Liver (tissue), 3 donors: ENCODE results near the gene PIMREG.

Experiments
- EGR1 ChIP-seq, 2 donors: IDR thresholded peaks; 2 replicates each; pipeline ENCODE4 v1.6.1; 2016 to 2018; ENCODE audit warnings: antibody characterized with exemption in 2 of 2, low read depth in 2 of 2
- GABPA ChIP-seq, 2 donors: IDR thresholded peaks in 1 of 2; conservative IDR thresholded peaks in 1 of 2; 2 replicates each; pipeline ENCODE4 v1.6.1; 2016; ENCODE audit warnings: antibody characterized with exemption in 2 of 2, mild to moderate bottlenecking in 1 of 2, moderate library complexity in 1 of 2
- HNF4A ChIP-seq, 2 donors: conservative IDR thresholded peaks; 2 replicates each; pipeline ENCODE4 v1.6.1; 2016; ENCODE audit warnings: antibody characterized with exemption in 2 of 2, mild to moderate bottlenecking in 2 of 2
- MAX ChIP-seq: IDR thresholded peaks from 2 replicates; pipeline ENCODE4 v1.6.1; 2016; ENCODE audit warnings: antibody characterized with exemption
- RAD21 ChIP-seq, 2 donors: IDR thresholded peaks; 2 replicates each; pipeline ENCODE4 v1.6.1; 2016; ENCODE audit warnings: antibody characterized with exemption in 2 of 2, mild to moderate bottlenecking in 2 of 2
- REST ChIP-seq: IDR thresholded peaks from 2 replicates; pipeline ENCODE4 v1.6.1; 2016; ENCODE audit warnings: antibody characterized with exemption, mild to moderate bottlenecking
- RXRA ChIP-seq, 2 donors: IDR thresholded peaks; 2 replicates each; pipeline ENCODE4 v1.6.1; 2017 to 2018; ENCODE audit warnings: antibody characterized with exemption in 2 of 2, mild to moderate bottlenecking in 1 of 2
- SP1 ChIP-seq: IDR thresholded peaks from 2 replicates; pipeline ENCODE4 v1.6.1; 2018; ENCODE audit warnings: antibody characterized with exemption, mild to moderate bottlenecking
- TAF1 ChIP-seq: conservative IDR thresholded peaks from 2 replicates; pipeline ENCODE4 v1.6.1; 2016; ENCODE audit warnings: antibody characterized with exemption, mild to moderate bottlenecking
- YY1 ChIP-seq: IDR thresholded peaks from 2 replicates; pipeline ENCODE4 v1.6.1; 2016; ENCODE audit warnings: antibody characterized with exemption, mild to moderate bottlenecking
- TF ChIP-seq, protein P1 (sequence below): IDR thresholded peaks from 2 replicates; pipeline ENCODE4 v1.6.1; 2016; ENCODE audit warnings: antibody characterized with exemption
- TF ChIP-seq, protein P2 (sequence below): fragments of 150-350 bp; IDR thresholded peaks from 2 replicates; pipeline ENCODE4 v1.5.1; 2017; ENCODE audit warnings: improper control_type of control experiment, low read depth, low read length; ENCODE audit not compliant: missing input control
- TF ChIP-seq, protein P3 (sequence below): IDR thresholded peaks from 2 replicates; pipeline ENCODE4 v1.6.1; 2016; ENCODE audit warnings: antibody characterized with exemption
- donor health status: healthy.
- donor health status: healthy.

DNA sequence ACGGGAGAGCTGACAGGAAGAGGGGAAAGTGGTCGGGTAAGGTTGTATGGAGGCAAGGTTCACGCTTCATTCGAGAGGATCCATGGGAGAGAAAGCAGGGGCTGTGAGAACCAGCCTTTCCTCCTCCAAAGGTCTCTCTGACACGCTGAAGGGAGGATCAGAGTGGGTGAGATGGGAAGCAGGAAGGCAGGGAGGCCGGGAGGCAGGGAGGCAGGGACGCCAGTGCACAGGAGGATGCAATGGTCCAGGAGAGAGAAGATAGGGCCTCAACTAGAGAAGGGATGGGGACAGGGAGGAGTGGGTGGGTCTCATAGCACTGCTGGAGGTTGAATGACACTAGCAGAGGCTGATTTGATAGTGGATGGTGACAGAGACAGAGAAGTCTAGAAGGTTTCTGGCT is 54.1 kb downstream of the PIMREG start:
- TF ChIP-seq, protein P1, sequence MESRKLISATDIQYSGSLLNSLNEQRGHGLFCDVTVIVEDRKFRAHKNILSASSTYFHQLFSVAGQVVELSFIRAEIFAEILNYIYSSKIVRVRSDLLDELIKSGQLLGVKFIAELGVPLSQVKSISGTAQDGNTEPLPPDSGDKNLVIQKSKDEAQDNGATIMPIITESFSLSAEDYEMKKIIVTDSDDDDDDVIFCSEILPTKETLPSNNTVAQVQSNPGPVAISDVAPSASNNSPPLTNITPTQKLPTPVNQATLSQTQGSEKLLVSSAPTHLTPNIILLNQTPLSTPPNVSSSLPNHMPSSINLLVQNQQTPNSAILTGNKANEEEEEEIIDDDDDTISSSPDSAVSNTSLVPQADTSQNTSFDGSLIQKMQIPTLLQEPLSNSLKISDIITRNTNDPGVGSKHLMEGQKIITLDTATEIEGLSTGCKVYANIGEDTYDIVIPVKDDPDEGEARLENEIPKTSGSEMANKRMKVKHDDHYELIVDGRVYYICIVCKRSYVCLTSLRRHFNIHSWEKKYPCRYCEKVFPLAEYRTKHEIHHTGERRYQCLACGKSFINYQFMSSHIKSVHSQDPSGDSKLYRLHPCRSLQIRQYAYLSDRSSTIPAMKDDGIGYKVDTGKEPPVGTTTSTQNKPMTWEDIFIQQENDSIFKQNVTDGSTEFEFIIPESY: no peak
- TF ChIP-seq, protein P2, sequence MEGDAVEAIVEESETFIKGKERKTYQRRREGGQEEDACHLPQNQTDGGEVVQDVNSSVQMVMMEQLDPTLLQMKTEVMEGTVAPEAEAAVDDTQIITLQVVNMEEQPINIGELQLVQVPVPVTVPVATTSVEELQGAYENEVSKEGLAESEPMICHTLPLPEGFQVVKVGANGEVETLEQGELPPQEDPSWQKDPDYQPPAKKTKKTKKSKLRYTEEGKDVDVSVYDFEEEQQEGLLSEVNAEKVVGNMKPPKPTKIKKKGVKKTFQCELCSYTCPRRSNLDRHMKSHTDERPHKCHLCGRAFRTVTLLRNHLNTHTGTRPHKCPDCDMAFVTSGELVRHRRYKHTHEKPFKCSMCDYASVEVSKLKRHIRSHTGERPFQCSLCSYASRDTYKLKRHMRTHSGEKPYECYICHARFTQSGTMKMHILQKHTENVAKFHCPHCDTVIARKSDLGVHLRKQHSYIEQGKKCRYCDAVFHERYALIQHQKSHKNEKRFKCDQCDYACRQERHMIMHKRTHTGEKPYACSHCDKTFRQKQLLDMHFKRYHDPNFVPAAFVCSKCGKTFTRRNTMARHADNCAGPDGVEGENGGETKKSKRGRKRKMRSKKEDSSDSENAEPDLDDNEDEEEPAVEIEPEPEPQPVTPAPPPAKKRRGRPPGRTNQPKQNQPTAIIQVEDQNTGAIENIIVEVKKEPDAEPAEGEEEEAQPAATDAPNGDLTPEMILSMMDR: no peak
- TF ChIP-seq RAD21 (IDR thresholded peaks at IDR 0.05) (no peak), TAF1 (no peak), EGR1 (IDR thresholded peaks at IDR 0.05; ENCODE audit: low read depth in 2 of 2) (no peak), YY1 (no peak), GABPA (IDR thresholded peaks at IDR 0.05 in 1 of 2, conservative IDR thresholded peaks at IDR 0.05 in 1 of 2) (no peak), MAX (no peak), SP1 (no peak), RXRA (IDR thresholded peaks at IDR 0.05) (no peak), HNF4A (conservative IDR thresholded peaks at IDR 0.05) (no peak), REST (no peak)
- TF ChIP-seq, protein P3, sequence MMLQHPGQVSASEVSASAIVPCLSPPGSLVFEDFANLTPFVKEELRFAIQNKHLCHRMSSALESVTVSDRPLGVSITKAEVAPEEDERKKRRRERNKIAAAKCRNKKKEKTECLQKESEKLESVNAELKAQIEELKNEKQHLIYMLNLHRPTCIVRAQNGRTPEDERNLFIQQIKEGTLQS: no peak
